Lower leg skin (tissue), 3 donors: Measurements from ENCODE around the gene ABAT.

Experiments used
- CTCF ChIP-seq, 3 donors: fragments of 450-650 bp; IDR thresholded peaks; one replicate each; pipeline ENCODE4 v1.5.1; 2016; ENCODE audit warnings: antibody characterized with exemption in 3 of 3, mild to moderate bottlenecking in 3 of 3, moderate library complexity in 2 of 3
- POLR2A ChIP-seq, 2 donors: fragments of 450-650 bp; IDR thresholded peaks; one replicate each; pipeline ENCODE4 v1.6.1; 2016 to 2017; ENCODE audit warnings: antibody characterized with exemption in 2 of 2, mild to moderate bottlenecking in 1 of 2, moderate library complexity in 1 of 2

- TF ChIP-seq CTCF (IDR thresholded peaks at IDR 0.05), result no peak
- no peak for TF ChIP-seq POLR2A (IDR thresholded peaks at IDR 0.05)
Measured at GRCh38 chr16:8826278-8826879, 152.0 kb downstream of the ABAT start.
